ENCODE results near the gene ATP13A2. TPM values are rescaled to one million over a fixed set of nuclear protein-coding genes. Genes with fewer than 3 reads are reported as not detected.
A peak's percentile ranks its signal among the peaks of the same experiment; 100 is the strongest.

The ATP13A2 gene
- polyA plus RNA-seq, 3 donors, result 17.6 to 37.8 (median 19.5) TPM

DNA sequence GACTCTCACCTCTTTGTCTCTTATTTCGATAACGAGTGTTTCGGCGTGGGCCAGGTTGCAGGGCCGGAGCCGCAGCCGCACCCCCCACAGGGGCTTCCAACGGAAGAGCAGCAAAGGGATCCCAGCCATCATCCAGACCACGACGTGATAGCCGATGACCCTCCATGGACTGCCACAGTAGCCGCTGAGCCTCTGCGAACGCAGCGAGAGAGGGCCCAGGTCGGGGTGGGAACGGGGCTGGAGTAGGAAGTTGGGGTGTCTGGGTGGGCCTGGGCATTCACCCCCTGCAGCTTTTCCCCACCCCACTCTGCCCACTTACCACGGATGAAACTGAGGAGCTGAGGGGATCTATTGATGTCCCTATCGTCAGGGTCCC lies 6.4 kb downstream of the ATP13A2 start:
- Histone ChIP-seq H3K4me3 (replicated peaks in 1 of 3; ENCODE audit: low read depth in 2 of 3, low read length in 3 of 3) (no peak overlapping the region), H3K36me3 (replicated peaks in 1 of 2; ENCODE audit: control insufficient read depth in 1 of 2, insufficient read depth in 2 of 2, low read length in 2 of 2) (peaks cover 44 to 58% of the 10 kb centered on the region in 2 donors), H3K9me3 (replicated peaks in 1 of 2; ENCODE audit: control insufficient read depth in 1 of 2, insufficient read depth in 1 of 2, low read length in 2 of 2) (no peaks in the 10 kb centered on the region), H3K27ac (ENCODE audit: low read depth in 1 of 2, low read length in 2 of 2) (no peak overlapping the region), H3K4me2 (replicated peaks; ENCODE audit: extremely low read depth, low read length, poor library complexity, severe bottlenecking) (no peak overlapping the region), H3K27me3 (ENCODE audit: control insufficient read depth in 2 of 2, insufficient read depth in 2 of 2, low read length in 2 of 2) (no peaks in the 10 kb centered on the region), H3K79me2 (ENCODE audit: insufficient read depth, low read length) (peaks cover 4% of the 10 kb centered on the region), H3K9ac (ENCODE audit: insufficient read depth, low read length, poor library complexity, severe bottlenecking) (no peak overlapping the region), H3K4me1 (ENCODE audit: control insufficient read depth in 1 of 2, insufficient read depth in 2 of 2, low read length in 2 of 2) (peaks cover 14 to 15% of the 10 kb centered on the region in 2 donors), H2AFZ (ENCODE audit: insufficient read depth, low read depth, low read length, poor library complexity, severe bottlenecking) (no peak overlapping the region), H4K20me1 (ENCODE audit: insufficient read depth, low read length) (peaks cover 12% of the 10 kb centered on the region)
- intact Hi-C loops (cut with micrococcal nuclease), result loop anchor here in 1 of 2 donors (10.0 kb wide), 1 partner anchor 59 kb away; no protein-coding TSS in a partner anchor
- TF ChIP-seq, protein P1, sequence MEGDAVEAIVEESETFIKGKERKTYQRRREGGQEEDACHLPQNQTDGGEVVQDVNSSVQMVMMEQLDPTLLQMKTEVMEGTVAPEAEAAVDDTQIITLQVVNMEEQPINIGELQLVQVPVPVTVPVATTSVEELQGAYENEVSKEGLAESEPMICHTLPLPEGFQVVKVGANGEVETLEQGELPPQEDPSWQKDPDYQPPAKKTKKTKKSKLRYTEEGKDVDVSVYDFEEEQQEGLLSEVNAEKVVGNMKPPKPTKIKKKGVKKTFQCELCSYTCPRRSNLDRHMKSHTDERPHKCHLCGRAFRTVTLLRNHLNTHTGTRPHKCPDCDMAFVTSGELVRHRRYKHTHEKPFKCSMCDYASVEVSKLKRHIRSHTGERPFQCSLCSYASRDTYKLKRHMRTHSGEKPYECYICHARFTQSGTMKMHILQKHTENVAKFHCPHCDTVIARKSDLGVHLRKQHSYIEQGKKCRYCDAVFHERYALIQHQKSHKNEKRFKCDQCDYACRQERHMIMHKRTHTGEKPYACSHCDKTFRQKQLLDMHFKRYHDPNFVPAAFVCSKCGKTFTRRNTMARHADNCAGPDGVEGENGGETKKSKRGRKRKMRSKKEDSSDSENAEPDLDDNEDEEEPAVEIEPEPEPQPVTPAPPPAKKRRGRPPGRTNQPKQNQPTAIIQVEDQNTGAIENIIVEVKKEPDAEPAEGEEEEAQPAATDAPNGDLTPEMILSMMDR (IDR thresholded peaks at IDR 0.05), result no peak
- Mint-ChIP-seq H3K27me3 (ENCODE audit: low read depth in 3 of 3) (peaks cover 0 to 2% (median 0%) of the 10 kb centered on the region in 3 donors), H3K4me3 (no peak overlapping the region), H3K36me3 (peaks cover 44 to 61% of the 10 kb centered on the region in 2 donors), H3K9me3 (peaks cover 0 to 2% (median 0%) of the 10 kb centered on the region in 7 donors), H3K27ac (peak overlapping the region in 1 of 7 donors; percentile 46), H3K4me1 (peaks cover 15% of the 10 kb centered on the region)
- WGBS (ENCODE audit: insufficient coverage), result 98% methylated on average over 11 of the region's 19 CpGs
- DNase-seq, result no peak

DNA sequence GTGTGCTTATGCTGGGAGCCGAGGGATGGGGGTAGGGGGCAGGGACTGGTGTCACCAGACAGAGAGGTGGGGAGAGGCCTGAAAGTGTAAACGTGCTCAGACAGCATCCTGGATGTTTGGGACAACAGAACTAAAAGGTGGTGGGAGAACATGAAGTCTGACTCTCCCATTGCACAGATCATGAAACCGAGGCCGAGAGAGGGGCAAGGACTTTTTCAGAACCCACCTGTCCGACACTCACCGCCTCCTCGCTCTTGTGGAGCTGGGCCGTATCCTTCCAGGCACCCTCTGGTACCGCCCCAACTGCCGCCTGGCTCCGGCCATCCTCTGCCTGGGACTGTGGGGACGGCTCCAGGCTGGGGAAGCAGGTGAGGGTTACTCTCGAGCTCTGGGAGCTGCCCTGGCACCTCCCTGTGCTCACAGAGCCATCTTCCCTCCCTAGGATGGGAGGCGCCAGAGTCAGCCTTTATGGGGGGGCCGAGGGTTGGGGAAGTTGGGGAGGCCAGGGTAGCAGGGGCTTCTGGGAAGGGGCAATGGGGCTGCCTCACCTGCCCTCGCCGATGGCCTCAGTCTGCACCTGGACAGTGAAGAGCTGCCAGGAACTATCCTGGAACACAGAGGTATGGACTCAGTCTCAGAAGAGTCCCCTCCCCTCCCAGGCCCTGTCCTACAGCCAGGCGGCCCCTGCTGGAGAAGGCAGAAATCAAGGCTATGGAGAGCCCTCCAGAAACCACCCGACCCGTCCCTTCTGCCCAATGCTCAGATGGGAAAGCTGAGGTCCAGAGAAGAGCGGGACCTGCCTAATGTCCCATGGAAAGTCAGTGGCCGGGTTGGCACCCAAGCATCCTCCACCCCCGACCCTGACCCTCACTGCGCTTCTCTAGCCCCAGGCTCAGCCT lies 7.0 kb downstream of the ATP13A2 start:
- intact Hi-C loops (cut with micrococcal nuclease), result loop anchor here in 1 of 2 donors (10.0 kb wide), 1 partner anchor 60 kb away; no protein-coding TSS in a partner anchor
- TF ChIP-seq, protein P1 (IDR thresholded peaks at IDR 0.05), result no peak
- Mint-ChIP-seq H3K4me1 (peaks cover 9% of the 10 kb centered on the region), H3K27me3 (ENCODE audit: low read depth in 3 of 3) (peaks cover 0 to 2% (median 0%) of the 10 kb centered on the region in 3 donors), H3K9me3 (peaks cover 0 to 2% (median 0%) of the 10 kb centered on the region in 7 donors), H3K4me3 (no peak overlapping the region), H3K27ac (peak overlapping the region in 5 of 7 donors; percentile 13 to 55 (median 42)), H3K36me3 (peaks cover 45 to 66% of the 10 kb centered on the region in 2 donors)
- peaks cover 46 to 64% of the 10 kb centered on the region in 2 donors for H3K36me3 ChIP-seq (replicated peaks in 1 of 2; ENCODE audit: control insufficient read depth in 1 of 2, insufficient read depth in 2 of 2, low read length in 2 of 2)
- H3K9me3 ChIP-seq (replicated peaks in 1 of 2; ENCODE audit: control insufficient read depth in 1 of 2, insufficient read depth in 1 of 2, low read length in 2 of 2), result no peaks in the 10 kb centered on the region
- 98% methylated on average over 18 of the region's 24 CpGs for WGBS (ENCODE audit: insufficient coverage)
- no peaks in the 10 kb centered on the region for H3K79me2 ChIP-seq (ENCODE audit: insufficient read depth, low read length)
- peaks cover 9% of the 10 kb centered on the region for H4K20me1 ChIP-seq (ENCODE audit: insufficient read depth, low read length)
- H3K27me3 ChIP-seq (ENCODE audit: control insufficient read depth in 2 of 2, insufficient read depth in 2 of 2, low read length in 2 of 2), result no peaks in the 10 kb centered on the region
- no peak overlapping the region for H3K27ac ChIP-seq (ENCODE audit: low read depth in 1 of 2, low read length in 2 of 2)
- H3K4me3 ChIP-seq (replicated peaks in 1 of 3; ENCODE audit: low read depth in 2 of 3, low read length in 3 of 3), result no peak overlapping the region
- H3K4me2 ChIP-seq (replicated peaks; ENCODE audit: extremely low read depth, low read length, poor library complexity, severe bottlenecking), result no peak overlapping the region
- H3K9ac ChIP-seq (ENCODE audit: insufficient read depth, low read length, poor library complexity, severe bottlenecking), result no peak overlapping the region
- no peak overlapping the region for H2AFZ ChIP-seq (ENCODE audit: insufficient read depth, low read depth, low read length, poor library complexity, severe bottlenecking)
- no peak for DNase-seq
- peaks cover 8 to 9% of the 10 kb centered on the region in 2 donors for H3K4me1 ChIP-seq (ENCODE audit: control insufficient read depth in 1 of 2, insufficient read depth in 2 of 2, low read length in 2 of 2)
